K562 (cell line): Measurements from ENCODE around the gene PLXDC2. TPM values are rescaled to one million over a fixed set of nuclear protein-coding genes. Genes with fewer than 3 reads are reported as not detected.

Source experiments
- ATAC-seq: fragments of 200-7000 bp; cut with Tn5 transposase; 3 replicates; pipeline ENCODE4 v1.9.1; 2020; ENCODE audit warnings: moderate library complexity
- BruUV-seq: library from RNA; stranded (reverse); fragments of 400-500 nt; replicated peaks from 2 replicates; lab custom pipeline; 2021; lab: Mats Ljungman, UMichigan
- CTCF ChIA-PET: fragments of 300-600 bp; formaldehyde crosslinking; extraction: SDS; loops from one replicate; lab custom pipeline; 2021; ENCODE audit warnings: low intra/inter-chr PET ratio; lab: Yijun Ruan, JAX
- POLR2A ChIA-PET: fragments of 300-600, 350-650 bp; sonication (Branson Sonifier 250); formaldehyde crosslinking; extraction: SDS; loops from one replicate; lab custom pipeline; 2021; ENCODE audit warnings: antibody characterized with exemption, inconsistent platforms; lab: Yijun Ruan, JAX
- DNase-seq, 4 experiments: peaks; one replicate each; pipeline versions ENCODE4 v3.0.0 to v3.0.0-alpha.2; 2011 to 2018; ENCODE audit warnings: low spot score in 3 of 4, mixed read lengths in 3 of 4; ENCODE audit errors: extremely low read depth in 1 of 4
- FAIRE-seq: peaks from 2 replicates; lab custom pipeline; 2011; peaks lifted over from hg19 to GRCh38; lab: Jason Lieb, UNC
- H2AFZ ChIP-seq: 2 replicates; pipeline ENCODE4 v1.6.0; 2011; ENCODE audit warnings: low read depth, low read length, control low read depth, inconsistent platforms
- H3K27ac ChIP-seq: fragments of 200-600 bp; 3 replicates; pipeline ENCODE4 v1.8.0; 2011; ENCODE audit warnings: low read depth, mild to moderate bottlenecking, control low read depth, inconsistent platforms, low read length, moderate library complexity, mixed read lengths; ENCODE audit errors: extremely low read depth
- H3K27me3 ChIP-seq, 2 experiments: fragments of 300-600 bp in 1 of 2; 2 replicates in 1 of 2; 3 replicates in 1 of 2; pipeline versions ENCODE4 v1.6.0 to v1.8.0; 2011; ENCODE audit warnings: inconsistent platforms in 2 of 2, low read length in 2 of 2, mild to moderate bottlenecking in 1 of 2, mixed read lengths in 1 of 2, moderate library complexity in 1 of 2; ENCODE audit not compliant: control insufficient read depth in 2 of 2, insufficient read depth in 2 of 2
- H3K36me3 ChIP-seq: fragments of 300-600 bp; 3 replicates; pipeline ENCODE4 v1.8.0; 2011; ENCODE audit warnings: mild to moderate bottlenecking, low read length, inconsistent platforms; ENCODE audit not compliant: control insufficient read depth, insufficient read depth
- H3K4me1 ChIP-seq, 2 experiments: fragments of 200-600 bp in 1 of 2; replicated peaks in 1 of 2; 2 replicates in 1 of 2; 3 replicates in 1 of 2; pipeline versions ENCODE4 v1.5.1 to v1.8.0; 2011; ENCODE audit warnings: inconsistent platforms in 2 of 2, low read length in 2 of 2, mild to moderate bottlenecking in 1 of 2, mixed read lengths in 1 of 2, moderate library complexity in 1 of 2; ENCODE audit not compliant: control insufficient read depth in 2 of 2, insufficient read depth in 2 of 2
- H3K4me2 ChIP-seq: 2 replicates; pipeline ENCODE4 v1.6.1; 2011; ENCODE audit warnings: low read length, control low read depth, inconsistent platforms, mixed read lengths; ENCODE audit not compliant: insufficient read depth
- H3K4me3 ChIP-seq: fragments of 200-600 bp; sonication (generic), shearing (Covaris generic); 2 replicates; pipeline ENCODE4 v1.5.1; 2016; ENCODE audit warnings: control low read depth, inconsistent platforms
- H3K79me2 ChIP-seq: fragments of 200-600 bp; 3 replicates; pipeline ENCODE4 v1.8.0; 2011; ENCODE audit warnings: low read length, inconsistent platforms; ENCODE audit not compliant: control insufficient read depth, insufficient read depth
- H3K9ac ChIP-seq, 2 experiments: 2 replicates each; pipeline versions ENCODE4 v1.6.0 to v1.6.1; 2011; ENCODE audit warnings: low read depth in 2 of 2, low read length in 2 of 2, control low read depth in 1 of 2, inconsistent platforms in 1 of 2, mild to moderate bottlenecking in 1 of 2, mixed read lengths in 1 of 2; ENCODE audit not compliant: insufficient read depth in 1 of 2
- H3K9me1 ChIP-seq: one replicate; pipeline ENCODE4 v1.6.0; 2011; ENCODE audit warnings: inconsistent platforms, mild to moderate bottlenecking, low read length, moderate library complexity; ENCODE audit not compliant: control insufficient read depth, insufficient read depth
- H3K9me3 ChIP-seq: replicated peaks from 2 replicates; pipeline ENCODE4 v1.5.1; 2011; ENCODE audit warnings: low read depth, low read length, inconsistent platforms; ENCODE audit not compliant: control insufficient read depth, insufficient read depth
- H4K20me1 ChIP-seq: replicated peaks from 2 replicates; pipeline ENCODE4 v1.6.1; 2011; ENCODE audit warnings: low read length, inconsistent platforms, mixed read lengths; ENCODE audit not compliant: control insufficient read depth, insufficient read depth
- ATF4 ChIP-seq: fragments of 450-650 bp; formaldehyde crosslinking; IDR thresholded peaks from 2 replicates; pipeline ENCODE4 v1.4.0; 2022; ENCODE audit warnings: mild to moderate bottlenecking, moderate library complexity
- FOS ChIP-seq: IDR thresholded peaks from 3 replicates; pipeline ENCODE4 v1.6.1; 2011; ENCODE audit not compliant: insufficient read length; ENCODE audit errors: extremely low read depth
- FOXK1 ChIP-seq: sonication (generic); formaldehyde crosslinking; IDR thresholded peaks from 2 replicates; pipeline ENCODE4 v1.8.0; 2022; ENCODE audit warnings: missing genetic modification reagents, mild to moderate bottlenecking, borderline replicate concordance
- HDAC3 ChIP-seq: fragments of 450-650 bp; IDR thresholded peaks from 2 replicates; pipeline ENCODE4 v1.6.1; 2018; ENCODE audit warnings: borderline replicate concordance, mild to moderate bottlenecking, moderate library complexity; ENCODE audit not compliant: partially characterized antibody
- KAT2B ChIP-seq: IDR thresholded peaks from one replicate; pipeline ENCODE4 v1.6.1; 2012; ENCODE audit warnings: low read depth, mild to moderate bottlenecking, control low read depth, inconsistent platforms, low read length, moderate library complexity
- KLF16 ChIP-seq: IDR thresholded peaks from 2 replicates; pipeline ENCODE4 v1.6.1; 2016; ENCODE audit warnings: antibody characterized with exemption
- MTA3 ChIP-seq: fragments of 450-650 bp; formaldehyde crosslinking; IDR thresholded peaks from 2 replicates; pipeline ENCODE4 v1.6.1; 2017; ENCODE audit warnings: mild to moderate bottlenecking, borderline replicate concordance
- MTF1 ChIP-seq: fragments of 250-450 bp; sonication (Bioruptor Pico); IDR thresholded peaks from 2 replicates; pipeline ENCODE4 v1.9.0; 2021; ENCODE audit warnings: moderate library complexity, mild to moderate bottlenecking, inconsistent platforms, borderline replicate concordance
- POLR2AphosphoS2 ChIP-seq: IDR thresholded peaks from 2 replicates; pipeline ENCODE4 v1.6.1; 2012; ENCODE audit warnings: low read length, improper control_type of control experiment
- POLR2H ChIP-seq: IDR thresholded peaks from 2 replicates; pipeline ENCODE4 v1.6.1; 2016; ENCODE audit warnings: missing genetic modification characterization, low read depth, mild to moderate bottlenecking, control low read depth, missing compliant biosample characterization, moderate library complexity
- RFX7 ChIP-seq: fragments of 250-450 bp; sonication (Bioruptor Pico); IDR thresholded peaks from 2 replicates; pipeline ENCODE4 v1.5.1; 2021; ENCODE audit warnings: mild to moderate bottlenecking
- ZKSCAN3 ChIP-seq: fragments of 250-450 bp; sonication (Bioruptor Pico); IDR thresholded peaks from 2 replicates; pipeline ENCODE4 v1.4.0; 2020
- ZNF583 ChIP-seq: fragments of 250-450 bp; sonication (Bioruptor Pico); IDR thresholded peaks from 2 replicates; pipeline ENCODE4 v1.4.0; 2020
- ZSCAN29 ChIP-seq: fragments of 450-650 bp; IDR thresholded peaks from 2 replicates; pipeline ENCODE4 v1.6.1; 2017
- WGBS: fragments of 100-300 bp; shearing (Covaris generic); methylation state at CpG from one replicate; pipeline ENCODE4 v1.1.6; 2016; ENCODE audit warnings: low coverage, mixed read lengths; ENCODE audit not compliant: insufficient coverage; ENCODE audit errors: missing lambda C conversion rate; 5-methylcytosine and 5-hydroxymethylcytosine counted together
- in situ Hi-C: fragments of 300-500 bp; cut with MboI; formaldehyde crosslinking; loops from 4 replicates; pipeline ENCODE4 v1.15.0; 2018; ENCODE audit warnings: inconsistent platforms, mixed read lengths
- intact Hi-C: fragments of 100-400 bp; cut with micrococcal nuclease; formaldehyde crosslinking; loops from 2 replicates; pipeline ENCODE4 v1.14.2; 2022
- polyA plus RNA-seq, 8 experiments: library from polyadenylated mRNA; depleted of rRNA in 4 of 8; stranded (reverse) in 5 of 8; unstranded in 3 of 8; fragments of >200 nt; fragmentation: Nextera tagmentation in 2 of 8; fragmentation: Illumina TruSeq in 1 of 8; extraction: Ambion mirVana in 2 of 8; extraction: Trizol in 1 of 8; gene quantifications; 2 replicates each; pipeline versions ENCODE4 v1.2.1 to v1.2.3, GENCODE V29; 2011 to 2014; ENCODE audit warnings: inconsistent platforms in 1 of 8, missing spikeins in 1 of 8
- total RNA-seq, 7 experiments: library from RNA; depleted of rRNA in 6 of 7; stranded (reverse); fragments of >200 nt in 6 of 7; fragmentation: Illumina TruSeq in 2 of 7; extraction: Trizol in 2 of 7; gene quantifications; 2 replicates each; pipeline versions ENCODE4 v1.2.1 to v1.2.3, GENCODE V29; 2011 to 2021; ENCODE audit warnings: low replicate concordance in 1 of 7
- TF ChIP-seq, protein P1 (sequence below): fragments of 450-650 bp; IDR thresholded peaks from one replicate; pipeline ENCODE4 v1.6.1; 2018; ENCODE audit warnings: mild to moderate bottlenecking, moderate library complexity; ENCODE audit not compliant: partially characterized antibody
- TF ChIP-seq, protein P2 (sequence below), 2 experiments: fragments of 450-650 bp in 1 of 2; sonication (generic) in 1 of 2; formaldehyde crosslinking; conservative IDR thresholded peaks; 2 replicates each; pipeline versions ENCODE4 v1.4.0 to v1.8.1; 2020 to 2022; ENCODE audit warnings: mild to moderate bottlenecking in 1 of 2, missing genetic modification reagents in 1 of 2
- TF ChIP-seq, protein P3 (sequence below): sonication (generic); formaldehyde crosslinking; IDR thresholded peaks from 2 replicates; pipeline ENCODE4 v1.8.0; 2023; ENCODE audit warnings: mild to moderate bottlenecking, missing genetic modification reagents

The PLXDC2 gene
- total and polyA plus RNA-seq, 9 of the 15 experiments (the other 6 are each of a cell fraction or from before 2014, with no cell fraction given), result 0.01 to 0.33 (median 0.10) TPM; not detected in 3

DNA sequence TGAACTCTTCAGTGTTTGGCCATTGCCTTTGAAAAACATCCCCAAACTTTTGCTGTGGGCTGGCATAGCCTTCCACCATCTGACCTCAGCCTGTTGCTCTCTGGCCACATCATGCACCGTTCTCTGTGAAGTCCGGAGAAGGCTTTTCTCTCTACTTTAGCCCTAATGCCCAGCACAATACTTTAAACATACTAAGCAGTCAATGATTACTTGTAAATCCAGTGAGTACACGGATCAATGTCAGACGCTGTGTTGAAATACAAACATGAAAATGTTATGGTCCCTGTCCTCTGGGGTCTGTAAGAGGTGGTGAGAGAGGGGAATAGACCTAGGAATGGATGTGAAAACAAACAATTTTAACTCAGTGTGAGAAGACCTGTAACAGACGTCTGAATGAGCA is 297.9 kb downstream of the PLXDC2 start:
- BruUV-seq, result no TSS peak
- H3K9me3 ChIP-seq, result no peaks in the 10 kb centered on the region
- ATAC-seq, result no peak
- H3K4me2 ChIP-seq, result no peak overlapping the region
- POLR2A ChIA-PET, result no interaction called here
- H3K27ac ChIP-seq, result no peak overlapping the region
- 0% methylated on average over 5 of the region's 5 CpGs for WGBS
- CTCF ChIA-PET, result no interaction called here
- TF ChIP-seq MTA3, result no peak
- TF ChIP-seq, protein P1, sequence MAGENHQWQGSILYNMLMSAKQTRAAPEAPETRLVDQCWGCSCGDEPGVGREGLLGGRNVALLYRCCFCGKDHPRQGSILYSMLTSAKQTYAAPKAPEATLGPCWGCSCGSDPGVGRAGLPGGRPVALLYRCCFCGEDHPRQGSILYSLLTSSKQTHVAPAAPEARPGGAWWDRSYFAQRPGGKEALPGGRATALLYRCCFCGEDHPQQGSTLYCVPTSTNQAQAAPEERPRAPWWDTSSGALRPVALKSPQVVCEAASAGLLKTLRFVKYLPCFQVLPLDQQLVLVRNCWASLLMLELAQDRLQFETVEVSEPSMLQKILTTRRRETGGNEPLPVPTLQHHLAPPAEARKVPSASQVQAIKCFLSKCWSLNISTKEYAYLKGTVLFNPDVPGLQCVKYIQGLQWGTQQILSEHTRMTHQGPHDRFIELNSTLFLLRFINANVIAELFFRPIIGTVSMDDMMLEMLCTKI, result no peak
- no peak for TF ChIP-seq POLR2AphosphoS2
- no peak for TF ChIP-seq MTF1 (CRISPR knock-in tag)
- no peak for TF ChIP-seq HDAC3
- TF ChIP-seq POLR2H (tag), result no peak
- TF ChIP-seq KLF16, result no peak
- TF ChIP-seq, protein P2, sequence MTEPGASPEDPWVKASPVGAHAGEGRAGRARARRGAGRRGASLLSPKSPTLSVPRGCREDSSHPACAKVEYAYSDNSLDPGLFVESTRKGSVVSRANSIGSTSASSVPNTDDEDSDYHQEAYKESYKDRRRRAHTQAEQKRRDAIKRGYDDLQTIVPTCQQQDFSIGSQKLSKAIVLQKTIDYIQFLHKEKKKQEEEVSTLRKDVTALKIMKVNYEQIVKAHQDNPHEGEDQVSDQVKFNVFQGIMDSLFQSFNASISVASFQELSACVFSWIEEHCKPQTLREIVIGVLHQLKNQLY (CRISPR knock-in tag; conservative IDR thresholded peaks at IDR 0.05), result no peak
- TF ChIP-seq, protein P3, sequence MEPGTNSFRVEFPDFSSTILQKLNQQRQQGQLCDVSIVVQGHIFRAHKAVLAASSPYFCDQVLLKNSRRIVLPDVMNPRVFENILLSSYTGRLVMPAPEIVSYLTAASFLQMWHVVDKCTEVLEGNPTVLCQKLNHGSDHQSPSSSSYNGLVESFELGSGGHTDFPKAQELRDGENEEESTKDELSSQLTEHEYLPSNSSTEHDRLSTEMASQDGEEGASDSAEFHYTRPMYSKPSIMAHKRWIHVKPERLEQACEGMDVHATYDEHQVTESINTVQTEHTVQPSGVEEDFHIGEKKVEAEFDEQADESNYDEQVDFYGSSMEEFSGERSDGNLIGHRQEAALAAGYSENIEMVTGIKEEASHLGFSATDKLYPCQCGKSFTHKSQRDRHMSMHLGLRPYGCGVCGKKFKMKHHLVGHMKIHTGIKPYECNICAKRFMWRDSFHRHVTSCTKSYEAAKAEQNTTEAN (CRISPR knock-in tag), result no peak
- no peak for TF ChIP-seq ZNF583 (CRISPR knock-in tag)
- no peak for TF ChIP-seq KAT2B
- TF ChIP-seq ATF4 (CRISPR knock-in tag), result no peak
- no peak for TF ChIP-seq FOXK1
- TF ChIP-seq FOS, result no peak
- TF ChIP-seq ZKSCAN3 (CRISPR knock-in tag), result no peak
- no peak for TF ChIP-seq ZSCAN29
- TF ChIP-seq RFX7 (CRISPR knock-in tag), result no peak
- H3K9me1 ChIP-seq, result no peaks in the 10 kb centered on the region
- H2AFZ ChIP-seq, result no peak overlapping the region
- H3K4me1 ChIP-seq, result no peaks in the 10 kb centered on the region
- no peaks in the 10 kb centered on the region for H4K20me1 ChIP-seq
- H3K4me3 ChIP-seq, result no peak overlapping the region
- FAIRE-seq, result no peak
- no peak for DNase-seq
- intact Hi-C loops, result no loop called here
- in situ Hi-C loops, result no loop called here
- no peaks in the 10 kb centered on the region for H3K79me2 ChIP-seq
- H3K27me3 ChIP-seq, result no peaks in the 10 kb centered on the region
- H3K9ac ChIP-seq, result no peak overlapping the region
- H3K36me3 ChIP-seq, result no peaks in the 10 kb centered on the region
